HepG2 (cell line): ENCODE results near the gene TOLLIP. TPM values are rescaled to one million over a fixed set of nuclear protein-coding genes. Genes with fewer than 3 reads are reported as not detected.

Experiments used
- ASH2L ChIP-seq: fragments of 300-600, 200-600 bp; sonication (generic); IDR thresholded peaks from 2 replicates; pipeline ENCODE4 v1.7.0; 2017; ENCODE audit warnings: low read depth, mild to moderate bottlenecking, moderate library complexity, mixed read lengths, low read length; ENCODE audit not compliant: insufficient read length
- ATF7-NPFF ChIP-seq: sonication (generic); formaldehyde crosslinking; IDR thresholded peaks from 2 replicates; pipeline ENCODE4 v1.8.1; 2023; ENCODE audit warnings: mild to moderate bottlenecking, low read depth, missing genetic modification reagents, moderate library complexity
- CCDC6 ChIP-seq: sonication (generic); formaldehyde crosslinking; IDR thresholded peaks from 2 replicates; pipeline ENCODE4 v1.8.1; 2022; ENCODE audit warnings: mild to moderate bottlenecking, missing genetic modification reagents, moderate library complexity
- JUN ChIP-seq: sonication (generic); formaldehyde crosslinking; IDR thresholded peaks from 2 replicates; pipeline ENCODE4 v1.4.0; 2020; ENCODE audit warnings: mild to moderate bottlenecking, missing genetic modification reagents
- KAT2B ChIP-seq: fragments of 150-350 bp; IDR thresholded peaks from 2 replicates; pipeline ENCODE4 v1.6.1; 2014; ENCODE audit warnings: low read depth, low read length, borderline replicate concordance
- KLF15 ChIP-seq: sonication (generic); formaldehyde crosslinking; IDR thresholded peaks from 2 replicates; pipeline ENCODE4 v1.8.1; 2023; ENCODE audit warnings: borderline replicate concordance, mild to moderate bottlenecking, inconsistent platforms, missing genetic modification reagents, mixed read lengths
- MZF1 ChIP-seq: sonication (generic); formaldehyde crosslinking; IDR thresholded peaks from 2 replicates; pipeline ENCODE4 v1.8.1; 2023; ENCODE audit warnings: mild to moderate bottlenecking, missing genetic modification reagents, borderline replicate concordance
- PAX8 ChIP-seq: sonication (generic); formaldehyde crosslinking; IDR thresholded peaks from 2 replicates; pipeline ENCODE4 v1.8.0; 2022; ENCODE audit warnings: mild to moderate bottlenecking, missing genetic modification reagents, borderline replicate concordance
- SYNCRIP ChIP-seq: fragments of 200-400 bp; formaldehyde crosslinking; IDR thresholded peaks from 2 replicates; pipeline ENCODE4 v1.6.1; 2018; ENCODE audit warnings: mild to moderate bottlenecking, low read depth, low read length; ENCODE audit not compliant: insufficient read depth
- TGIF2 ChIP-seq: IDR thresholded peaks from 2 replicates; pipeline ENCODE4 v1.6.1; 2016; ENCODE audit warnings: control low read depth, missing compliant biosample characterization
- ZFP91 ChIP-seq: sonication (generic); formaldehyde crosslinking; IDR thresholded peaks from 2 replicates; pipeline ENCODE4 v1.9.0; 2022; ENCODE audit warnings: missing genetic modification reagents, mild to moderate bottlenecking, borderline replicate concordance
- ZNF275 ChIP-seq: sonication (generic); formaldehyde crosslinking; IDR thresholded peaks from 2 replicates; pipeline ENCODE4 v1.8.0; 2022; ENCODE audit warnings: missing genetic modification reagents, mild to moderate bottlenecking, inconsistent platforms, borderline replicate concordance
- ZNF329 ChIP-seq: sonication (generic); formaldehyde crosslinking; IDR thresholded peaks from 2 replicates; pipeline ENCODE4 v1.9.0; 2021; ENCODE audit warnings: low read depth, mild to moderate bottlenecking, missing genetic modification reagents
- ZNF44 ChIP-seq: sonication (generic); formaldehyde crosslinking; IDR thresholded peaks from 2 replicates; pipeline ENCODE4 v1.5.1; 2020; ENCODE audit warnings: mild to moderate bottlenecking, missing genetic modification reagents
- ZNF562 ChIP-seq: sonication (generic); formaldehyde crosslinking; IDR thresholded peaks from 2 replicates; pipeline ENCODE4 v1.8.0; 2022; ENCODE audit warnings: missing genetic modification reagents, borderline replicate concordance
- ZNF784 ChIP-seq: sonication (generic); formaldehyde crosslinking; IDR thresholded peaks from 2 replicates; pipeline ENCODE4 v1.5.1; 2020; ENCODE audit warnings: missing genetic modification reagents, mild to moderate bottlenecking, borderline replicate concordance
- ZNF792 ChIP-seq: IDR thresholded peaks from 2 replicates; pipeline ENCODE4 v1.6.1; 2016
- polyA plus RNA-seq, 8 experiments: library from polyadenylated mRNA; depleted of rRNA in 3 of 8; stranded (reverse) in 7 of 8; unstranded in 1 of 8; fragments of >200 nt; fragmentation: Illumina TruSeq in 4 of 8; extraction: Trizol in 4 of 8; gene quantifications; 2 replicates each; pipeline versions ENCODE4 v1.2.1 to v1.2.3, GENCODE V29; 2011 to 2016; ENCODE audit warnings: low read depth in 4 of 8, missing spikeins in 1 of 8, mixed read lengths in 1 of 8; ENCODE audit not compliant: insufficient read depth in 1 of 8
- total RNA-seq, 5 experiments: library from RNA; depleted of rRNA; stranded (reverse); fragments of >200 nt; fragmentation: Illumina TruSeq; extraction: Trizol; gene quantifications; 2 replicates each; pipeline ENCODE4 v1.2.3, GENCODE V29; 2016; ENCODE audit warnings: low read depth in 1 of 5
- TF ChIP-seq, protein P1 (sequence below): sonication (generic); formaldehyde crosslinking; IDR thresholded peaks from 2 replicates; pipeline ENCODE4 v1.8.1; 2023; ENCODE audit warnings: mild to moderate bottlenecking, missing genetic modification reagents
- TF ChIP-seq, protein P2 (sequence below): sonication (generic); formaldehyde crosslinking; conservative IDR thresholded peaks from 2 replicates; pipeline ENCODE4 v1.4.0; 2020; ENCODE audit warnings: mild to moderate bottlenecking, missing genetic modification reagents, moderate library complexity

The TOLLIP gene
- total and polyA plus RNA-seq, 2 of the 13 experiments (the other 11 are each of a cell fraction or from before 2014, with no cell fraction given), result 25.9 to 47.5 TPM

- peak; percentile 78 for TF ChIP-seq ZFP91
- TF ChIP-seq ASH2L, result no peak
- TF ChIP-seq, protein P1, sequence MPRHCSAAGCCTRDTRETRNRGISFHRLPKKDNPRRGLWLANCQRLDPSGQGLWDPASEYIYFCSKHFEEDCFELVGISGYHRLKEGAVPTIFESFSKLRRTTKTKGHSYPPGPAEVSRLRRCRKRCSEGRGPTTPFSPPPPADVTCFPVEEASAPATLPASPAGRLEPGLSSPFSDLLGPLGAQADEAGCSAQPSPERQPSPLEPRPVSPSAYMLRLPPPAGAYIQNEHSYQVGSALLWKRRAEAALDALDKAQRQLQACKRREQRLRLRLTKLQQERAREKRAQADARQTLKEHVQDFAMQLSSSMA (CRISPR knock-in tag), result no peak
- no peak for TF ChIP-seq SYNCRIP
- TF ChIP-seq, protein P2, sequence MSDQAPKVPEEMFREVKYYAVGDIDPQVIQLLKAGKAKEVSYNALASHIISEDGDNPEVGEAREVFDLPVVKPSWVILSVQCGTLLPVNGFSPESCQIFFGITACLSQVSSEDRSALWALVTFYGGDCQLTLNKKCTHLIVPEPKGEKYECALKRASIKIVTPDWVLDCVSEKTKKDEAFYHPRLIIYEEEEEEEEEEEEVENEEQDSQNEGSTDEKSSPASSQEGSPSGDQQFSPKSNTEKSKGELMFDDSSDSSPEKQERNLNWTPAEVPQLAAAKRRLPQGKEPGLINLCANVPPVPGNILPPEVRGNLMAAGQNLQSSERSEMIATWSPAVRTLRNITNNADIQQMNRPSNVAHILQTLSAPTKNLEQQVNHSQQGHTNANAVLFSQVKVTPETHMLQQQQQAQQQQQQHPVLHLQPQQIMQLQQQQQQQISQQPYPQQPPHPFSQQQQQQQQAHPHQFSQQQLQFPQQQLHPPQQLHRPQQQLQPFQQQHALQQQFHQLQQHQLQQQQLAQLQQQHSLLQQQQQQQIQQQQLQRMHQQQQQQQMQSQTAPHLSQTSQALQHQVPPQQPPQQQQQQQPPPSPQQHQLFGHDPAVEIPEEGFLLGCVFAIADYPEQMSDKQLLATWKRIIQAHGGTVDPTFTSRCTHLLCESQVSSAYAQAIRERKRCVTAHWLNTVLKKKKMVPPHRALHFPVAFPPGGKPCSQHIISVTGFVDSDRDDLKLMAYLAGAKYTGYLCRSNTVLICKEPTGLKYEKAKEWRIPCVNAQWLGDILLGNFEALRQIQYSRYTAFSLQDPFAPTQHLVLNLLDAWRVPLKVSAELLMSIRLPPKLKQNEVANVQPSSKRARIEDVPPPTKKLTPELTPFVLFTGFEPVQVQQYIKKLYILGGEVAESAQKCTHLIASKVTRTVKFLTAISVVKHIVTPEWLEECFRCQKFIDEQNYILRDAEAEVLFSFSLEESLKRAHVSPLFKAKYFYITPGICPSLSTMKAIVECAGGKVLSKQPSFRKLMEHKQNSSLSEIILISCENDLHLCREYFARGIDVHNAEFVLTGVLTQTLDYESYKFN (CRISPR knock-in tag), result peak; percentile 38
- no peak for TF ChIP-seq KAT2B
- TF ChIP-seq TGIF2 (CRISPR knock-in tag), result no peak
- TF ChIP-seq ZNF792 (CRISPR knock-in tag), result no peak; the same call in 1 of the 2 replicates
- peak; percentile 52; the same call in 1 of the 2 replicates for TF ChIP-seq ZNF329 (CRISPR knock-in tag)
- peak; percentile 79; the same call in 1 of the 2 replicates for TF ChIP-seq ZNF275 (CRISPR knock-in tag)
- peak; percentile 86 for TF ChIP-seq PAX8
- no peak; the same call in 1 of the 2 replicates for TF ChIP-seq ZNF562 (CRISPR knock-in tag)
- TF ChIP-seq ZNF44 (CRISPR knock-in tag), result no peak
- 0 out of 2 replicates have a peak, but pooled peaks have one; percentile 66 for TF ChIP-seq KLF15 (CRISPR knock-in tag)
- 0 out of 2 replicates have a peak, but pooled peaks have one; percentile 56 for TF ChIP-seq ATF7-NPFF (CRISPR knock-in tag)
- no peak for TF ChIP-seq ZNF784 (CRISPR knock-in tag)
- TF ChIP-seq CCDC6, result peak; percentile 88
- 0 out of 2 replicates have a peak, but pooled peaks have one; percentile 69 for TF ChIP-seq JUN (CRISPR knock-in tag)
- TF ChIP-seq MZF1, result 0 out of 2 replicates have a peak, but pooled peaks have one; percentile 29
Measured at GRCh38 chr11:1309498-1310317, at the start of gene TOLLIP (continued).
